Osteoblast (primary cell): ENCODE measurements around the gene LETM1. TPM values are rescaled to one million over a fixed set of nuclear protein-coding genes. Genes with fewer than 3 reads are reported as not detected.
A peak's percentile ranks its signal among the peaks of the same experiment; 100 is the strongest.

Experiments used
- DNase-seq: peaks from one replicate; pipeline ENCODE4 v3.0.0; 2011; ENCODE audit warnings: low spot score, mixed read lengths; ENCODE audit not compliant: insufficient read length; ENCODE audit errors: missing footprints
- H2AFZ ChIP-seq: 2 replicates; pipeline ENCODE4 v1.6.0; 2011; ENCODE audit warnings: mild to moderate bottlenecking, low read length
- H3K27ac ChIP-seq: 2 replicates; pipeline ENCODE4 v1.5.1; 2011; ENCODE audit warnings: mild to moderate bottlenecking, low read depth, low read length, moderate library complexity
- H3K27me3 ChIP-seq: 2 replicates; pipeline ENCODE4 v1.6.0; 2012; ENCODE audit warnings: mild to moderate bottlenecking, control low read depth, inconsistent platforms, low read length, moderate library complexity; ENCODE audit not compliant: insufficient read depth
- H3K36me3 ChIP-seq: 2 replicates; pipeline ENCODE4 v1.5.1; 2011; ENCODE audit warnings: mild to moderate bottlenecking, low read length, control low read depth, moderate library complexity; ENCODE audit not compliant: insufficient read depth
- H3K4me1 ChIP-seq: 2 replicates; pipeline ENCODE4 v1.5.1; 2011; ENCODE audit warnings: mild to moderate bottlenecking, low read length, control low read depth, moderate library complexity; ENCODE audit not compliant: insufficient read depth
- H3K4me2 ChIP-seq: 2 replicates; pipeline ENCODE4 v1.6.0; 2011; ENCODE audit warnings: mild to moderate bottlenecking, low read length; ENCODE audit not compliant: insufficient read depth
- H3K4me3 ChIP-seq: fragments of 200-600 bp; sonication (generic); 3 replicates; pipeline ENCODE4 v1.5.1; 2012; ENCODE audit warnings: mild to moderate bottlenecking, low read length, inconsistent platforms; ENCODE audit not compliant: insufficient read depth
- H3K79me2 ChIP-seq: 2 replicates; pipeline ENCODE4 v1.6.0; 2012; ENCODE audit warnings: mild to moderate bottlenecking, low read length, control low read depth, inconsistent platforms; ENCODE audit not compliant: insufficient read depth
- H3K9me3 ChIP-seq: 2 replicates; pipeline ENCODE4 v1.5.1; 2011; ENCODE audit warnings: low read depth, low read length, control low read depth
- H4K20me1 ChIP-seq: 2 replicates; pipeline ENCODE4 v1.6.0; 2012; ENCODE audit warnings: mild to moderate bottlenecking, low read length, control low read depth; ENCODE audit not compliant: insufficient read depth
- total RNA-seq: library from RNA; depleted of rRNA; stranded (reverse); fragments of >200 nt; gene quantifications from 2 replicates; pipeline ENCODE4 v1.2.3, GENCODE V29; 2012
- TF ChIP-seq, protein P1 (sequence below): IDR thresholded peaks from 2 replicates; pipeline ENCODE4 v1.5.1; 2011; ENCODE audit warnings: mild to moderate bottlenecking, low read depth, low read length, moderate library complexity; ENCODE audit errors: extremely low read depth

The LETM1 gene
- total RNA-seq, 1 donor, result 75.3 TPM

DNA sequence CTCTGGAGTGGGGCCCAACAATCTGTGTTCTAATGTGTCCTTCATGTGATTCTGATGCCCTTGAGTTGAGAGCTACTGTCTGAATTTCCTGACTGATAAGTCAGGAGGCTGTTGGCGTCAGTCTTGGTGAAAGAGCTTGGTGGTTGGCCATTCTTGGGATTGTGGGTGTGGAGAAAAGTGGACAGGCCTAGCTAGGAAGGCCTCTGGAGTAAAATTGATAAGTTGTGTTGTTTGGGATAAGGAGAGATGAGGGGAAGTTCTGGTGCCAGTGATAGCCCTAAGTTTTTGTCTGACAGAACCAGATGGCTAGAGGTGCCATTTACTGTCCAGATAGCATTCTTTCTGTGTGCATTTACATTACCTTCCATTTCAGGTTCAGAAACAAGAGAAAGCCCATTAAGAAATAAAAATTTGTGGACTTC lies 26.9 kb upstream of the LETM1 start:
- peaks cover 10% of the 10 kb centered on the region for H4K20me1 ChIP-seq
- peak; percentile 69 for DNase-seq
- H3K27me3 ChIP-seq, result no peaks in the 10 kb centered on the region
- H3K36me3 ChIP-seq, result no peaks in the 10 kb centered on the region
- H3K4me2 ChIP-seq, result no peak overlapping the region
- H2AFZ ChIP-seq, result no peak overlapping the region
- H3K79me2 ChIP-seq, result peaks cover 97% of the 10 kb centered on the region
- TF ChIP-seq, protein P1, sequence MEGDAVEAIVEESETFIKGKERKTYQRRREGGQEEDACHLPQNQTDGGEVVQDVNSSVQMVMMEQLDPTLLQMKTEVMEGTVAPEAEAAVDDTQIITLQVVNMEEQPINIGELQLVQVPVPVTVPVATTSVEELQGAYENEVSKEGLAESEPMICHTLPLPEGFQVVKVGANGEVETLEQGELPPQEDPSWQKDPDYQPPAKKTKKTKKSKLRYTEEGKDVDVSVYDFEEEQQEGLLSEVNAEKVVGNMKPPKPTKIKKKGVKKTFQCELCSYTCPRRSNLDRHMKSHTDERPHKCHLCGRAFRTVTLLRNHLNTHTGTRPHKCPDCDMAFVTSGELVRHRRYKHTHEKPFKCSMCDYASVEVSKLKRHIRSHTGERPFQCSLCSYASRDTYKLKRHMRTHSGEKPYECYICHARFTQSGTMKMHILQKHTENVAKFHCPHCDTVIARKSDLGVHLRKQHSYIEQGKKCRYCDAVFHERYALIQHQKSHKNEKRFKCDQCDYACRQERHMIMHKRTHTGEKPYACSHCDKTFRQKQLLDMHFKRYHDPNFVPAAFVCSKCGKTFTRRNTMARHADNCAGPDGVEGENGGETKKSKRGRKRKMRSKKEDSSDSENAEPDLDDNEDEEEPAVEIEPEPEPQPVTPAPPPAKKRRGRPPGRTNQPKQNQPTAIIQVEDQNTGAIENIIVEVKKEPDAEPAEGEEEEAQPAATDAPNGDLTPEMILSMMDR, result no peak
- H3K27ac ChIP-seq, result no peak overlapping the region
- H3K4me1 ChIP-seq, result peaks cover 5% of the 10 kb centered on the region
- no peak overlapping the region for H3K4me3 ChIP-seq
- H3K9me3 ChIP-seq, result no peaks in the 10 kb centered on the region

DNA sequence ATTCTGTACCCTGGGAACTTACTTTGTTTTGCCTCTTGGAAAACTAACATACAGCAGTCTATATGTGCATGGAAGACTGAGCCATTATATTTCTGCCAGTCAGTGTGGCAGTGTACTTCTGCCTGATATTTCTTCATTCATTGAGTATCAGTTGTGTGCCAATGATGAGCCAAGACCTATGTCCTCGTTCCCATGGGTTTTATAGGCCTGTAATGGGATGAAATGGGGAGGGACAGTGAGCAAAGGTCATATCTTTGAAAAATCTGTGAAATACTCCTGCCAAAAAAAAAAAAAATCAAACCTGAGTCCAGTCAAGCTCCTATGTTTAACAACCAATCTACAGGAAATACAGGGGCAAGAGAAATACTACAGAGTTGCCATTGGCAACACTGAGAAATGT lies 24.4 kb upstream of the LETM1 start:
- Histone ChIP-seq H3K4me1 (peaks cover 9% of the 10 kb centered on the region), H3K36me3 (no peaks in the 10 kb centered on the region), H3K4me2 (no peak overlapping the region), H3K27ac (peak overlapping the region; percentile 34), H3K4me3 (no peak overlapping the region), H3K27me3 (no peaks in the 10 kb centered on the region), H3K9me3 (no peaks in the 10 kb centered on the region), H3K79me2 (peaks cover 97% of the 10 kb centered on the region), H4K20me1 (peaks cover 6% of the 10 kb centered on the region), H2AFZ (no peak overlapping the region)
- DNase-seq, result no peak
- TF ChIP-seq, protein P1, result no peak

DNA sequence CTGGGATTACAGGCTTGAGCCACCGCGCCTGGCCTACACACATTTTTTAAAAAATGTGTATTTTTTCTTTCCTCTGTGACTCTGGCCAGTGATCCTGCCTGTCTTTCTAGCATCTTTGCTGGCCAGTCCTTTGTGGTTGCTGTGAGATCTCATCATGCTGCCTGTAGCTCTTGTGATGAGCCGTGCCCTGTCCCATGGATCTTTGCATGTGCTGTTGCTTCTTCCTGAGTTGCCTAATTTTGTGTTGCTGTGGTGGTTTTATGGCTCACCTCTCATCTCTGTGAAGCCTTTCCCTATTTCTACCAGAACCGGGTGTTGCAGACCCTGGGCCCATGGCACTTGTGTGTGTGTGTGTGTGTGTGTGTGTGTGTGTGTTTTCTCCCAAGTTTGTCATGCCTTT lies 23.5 kb upstream of the LETM1 start:
- TF ChIP-seq, protein P1, result no peak
- H3K27ac ChIP-seq, result peak overlapping the region; percentile 7
- H4K20me1 ChIP-seq, result peaks cover 6% of the 10 kb centered on the region
- H2AFZ ChIP-seq, result no peak overlapping the region
- DNase-seq, result peak; percentile 32
- peaks cover 97% of the 10 kb centered on the region for H3K79me2 ChIP-seq
- no peaks in the 10 kb centered on the region for H3K9me3 ChIP-seq
- no peaks in the 10 kb centered on the region for H3K27me3 ChIP-seq
- peaks cover 9% of the 10 kb centered on the region for H3K4me1 ChIP-seq
- no peak overlapping the region for H3K4me3 ChIP-seq
- H3K36me3 ChIP-seq, result no peaks in the 10 kb centered on the region
- no peak overlapping the region for H3K4me2 ChIP-seq

DNA sequence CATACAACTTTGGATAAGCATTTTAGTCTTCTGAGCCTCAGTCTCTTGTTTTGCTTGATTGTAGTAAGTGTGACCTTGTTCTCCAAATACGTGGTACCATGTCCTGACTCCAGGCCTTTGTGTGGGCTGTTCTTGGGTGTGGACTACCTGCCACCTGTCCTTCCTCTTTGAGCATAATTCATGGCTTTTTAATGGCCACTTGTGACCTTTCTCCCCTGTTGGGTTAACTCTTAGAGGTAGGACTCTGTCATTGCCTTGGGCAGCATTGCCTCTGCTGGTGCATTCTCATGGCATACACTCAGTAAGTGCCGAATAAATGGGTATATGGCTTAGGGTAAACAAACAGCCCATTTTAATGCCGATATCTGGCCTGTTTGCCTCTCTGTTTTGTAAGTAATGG lies 18.2 kb upstream of the LETM1 start:
- TF ChIP-seq, protein P1, result no peak
- H3K79me2 ChIP-seq, result peaks cover 70% of the 10 kb centered on the region
- H3K4me1 ChIP-seq, result peaks cover 36% of the 10 kb centered on the region
- H3K36me3 ChIP-seq, result no peaks in the 10 kb centered on the region
- no peak for DNase-seq
- no peak overlapping the region for H2AFZ ChIP-seq
- H3K4me2 ChIP-seq, result peak overlapping the region; percentile 86
- H3K9me3 ChIP-seq, result no peaks in the 10 kb centered on the region
- no peaks in the 10 kb centered on the region for H3K27me3 ChIP-seq
- H3K4me3 ChIP-seq, result no peak overlapping the region
- peak overlapping the region; percentile 57 for H3K27ac ChIP-seq
- H4K20me1 ChIP-seq, result no peaks in the 10 kb centered on the region
